AG09319 (cell line): ENCODE data around the gene KIAA1217.

Source experiments
- DNase-seq: peaks from one replicate; pipeline ENCODE4 v3.0.0-alpha.2; 2010; ENCODE audit warnings: low read depth; ENCODE audit errors: extremely low read depth
- TF ChIP-seq, protein P1 (sequence below): IDR thresholded peaks from 2 replicates; pipeline ENCODE4 v1.5.1; 2011; ENCODE audit warnings: low read depth, mild to moderate bottlenecking, inconsistent platforms, low read length, moderate library complexity

Gene KIAA1217

DNA sequence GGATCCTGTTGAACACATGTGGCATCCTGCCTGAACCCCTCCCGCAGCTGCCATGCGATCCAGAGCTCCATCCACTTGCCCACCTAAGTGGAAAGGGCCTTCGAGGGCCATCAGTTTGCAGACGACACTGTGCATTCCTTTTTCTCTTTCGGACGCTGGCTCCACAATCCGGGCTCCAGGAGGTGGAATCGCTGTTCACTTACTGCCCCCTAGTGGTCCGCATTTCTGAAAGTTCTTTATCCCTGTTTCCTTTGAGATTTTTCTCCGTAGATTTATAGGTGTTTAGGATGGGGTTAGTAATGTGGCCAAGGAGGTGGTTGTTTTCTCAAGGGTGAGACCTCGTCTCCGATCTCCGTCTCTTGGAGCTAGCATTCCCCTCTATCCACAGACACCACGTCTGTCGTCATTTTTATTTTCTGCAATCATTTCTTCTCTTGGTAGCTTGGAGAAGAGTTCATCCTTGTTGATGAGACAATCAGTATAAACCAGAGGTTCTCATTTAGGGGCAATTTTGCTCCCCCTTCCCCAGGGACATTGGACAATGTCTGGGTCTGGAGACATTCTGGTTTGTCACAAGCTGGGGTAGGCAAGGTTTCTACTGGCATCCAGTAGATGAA lies 310.2 kb downstream of the KIAA1217 start:
- TF ChIP-seq, protein P1, sequence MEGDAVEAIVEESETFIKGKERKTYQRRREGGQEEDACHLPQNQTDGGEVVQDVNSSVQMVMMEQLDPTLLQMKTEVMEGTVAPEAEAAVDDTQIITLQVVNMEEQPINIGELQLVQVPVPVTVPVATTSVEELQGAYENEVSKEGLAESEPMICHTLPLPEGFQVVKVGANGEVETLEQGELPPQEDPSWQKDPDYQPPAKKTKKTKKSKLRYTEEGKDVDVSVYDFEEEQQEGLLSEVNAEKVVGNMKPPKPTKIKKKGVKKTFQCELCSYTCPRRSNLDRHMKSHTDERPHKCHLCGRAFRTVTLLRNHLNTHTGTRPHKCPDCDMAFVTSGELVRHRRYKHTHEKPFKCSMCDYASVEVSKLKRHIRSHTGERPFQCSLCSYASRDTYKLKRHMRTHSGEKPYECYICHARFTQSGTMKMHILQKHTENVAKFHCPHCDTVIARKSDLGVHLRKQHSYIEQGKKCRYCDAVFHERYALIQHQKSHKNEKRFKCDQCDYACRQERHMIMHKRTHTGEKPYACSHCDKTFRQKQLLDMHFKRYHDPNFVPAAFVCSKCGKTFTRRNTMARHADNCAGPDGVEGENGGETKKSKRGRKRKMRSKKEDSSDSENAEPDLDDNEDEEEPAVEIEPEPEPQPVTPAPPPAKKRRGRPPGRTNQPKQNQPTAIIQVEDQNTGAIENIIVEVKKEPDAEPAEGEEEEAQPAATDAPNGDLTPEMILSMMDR, result peak; percentile 80
- DNase-seq, result peak; percentile 19

DNA sequence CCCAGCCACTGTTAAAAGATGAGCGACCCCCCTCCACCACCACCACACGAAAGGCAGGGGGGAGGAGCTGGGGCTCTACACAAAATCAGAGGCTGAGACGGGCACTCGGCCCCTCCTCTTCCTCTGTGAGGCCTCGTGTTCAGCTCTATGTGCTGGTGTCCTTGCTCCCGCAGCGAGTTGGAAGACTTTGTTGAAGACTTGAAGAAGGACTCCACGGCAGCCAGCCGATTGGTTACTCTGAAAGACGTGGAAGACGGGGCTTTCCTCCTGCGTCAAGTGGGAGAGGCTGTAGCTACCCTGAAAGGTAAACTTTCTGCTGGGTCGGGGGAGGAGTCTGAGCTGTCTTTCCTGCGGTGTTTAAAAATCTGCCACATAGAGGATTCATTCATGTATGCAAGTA lies 311.0 kb downstream of the KIAA1217 start:
- TF ChIP-seq, protein P1, result no peak
- DNase-seq, result no peak

DNA sequence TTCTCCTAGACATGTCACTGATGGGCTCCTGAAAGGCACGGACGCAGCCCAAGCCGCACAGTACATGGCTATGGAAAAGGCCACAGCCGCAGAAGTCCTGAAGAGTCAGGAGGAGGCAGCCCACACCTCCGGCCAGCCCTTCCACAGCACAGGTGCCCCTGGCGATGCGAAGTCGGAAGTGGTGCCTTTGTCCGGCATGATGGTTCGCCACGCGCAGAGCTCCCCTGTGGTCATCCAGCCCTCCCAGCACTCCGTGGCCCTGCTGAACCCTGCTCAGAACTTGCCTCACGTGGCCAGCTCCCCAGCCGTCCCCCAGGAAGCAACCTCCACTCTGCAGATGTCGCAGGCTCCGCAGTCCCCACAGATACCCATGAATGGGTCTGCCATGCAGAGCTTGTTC lies 315.4 kb downstream of the KIAA1217 start:
- no peak for DNase-seq
- TF ChIP-seq, protein P1, result no peak

DNA sequence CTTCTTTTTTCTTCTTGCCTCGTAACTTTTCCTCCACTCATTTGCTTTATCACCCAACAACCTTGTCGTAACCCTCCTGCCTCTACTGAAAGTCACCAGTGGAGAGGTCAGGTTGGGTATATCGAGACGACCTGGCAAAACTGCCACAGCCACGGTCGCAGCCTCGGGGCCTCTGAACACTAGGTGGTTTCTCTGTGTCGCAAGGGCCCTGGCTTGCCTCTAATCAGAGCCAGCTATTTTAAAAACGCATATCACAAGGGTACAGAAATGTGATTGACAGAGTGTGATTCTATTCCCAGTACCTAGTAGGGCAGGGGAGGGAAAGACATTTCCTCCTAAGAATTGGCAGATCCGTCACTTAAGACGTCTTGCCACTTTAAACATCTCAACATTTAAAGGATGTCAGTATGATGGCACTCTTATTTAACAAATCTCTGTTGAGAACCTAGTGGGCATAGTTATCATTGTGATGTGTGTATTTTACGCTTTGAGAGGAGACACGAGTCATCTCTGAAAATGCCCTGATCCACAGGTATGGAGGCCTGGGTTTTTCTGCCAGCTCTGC lies 317.2 kb downstream of the KIAA1217 start:
- TF ChIP-seq, protein P1, result no peak
- DNase-seq, result no peak

DNA sequence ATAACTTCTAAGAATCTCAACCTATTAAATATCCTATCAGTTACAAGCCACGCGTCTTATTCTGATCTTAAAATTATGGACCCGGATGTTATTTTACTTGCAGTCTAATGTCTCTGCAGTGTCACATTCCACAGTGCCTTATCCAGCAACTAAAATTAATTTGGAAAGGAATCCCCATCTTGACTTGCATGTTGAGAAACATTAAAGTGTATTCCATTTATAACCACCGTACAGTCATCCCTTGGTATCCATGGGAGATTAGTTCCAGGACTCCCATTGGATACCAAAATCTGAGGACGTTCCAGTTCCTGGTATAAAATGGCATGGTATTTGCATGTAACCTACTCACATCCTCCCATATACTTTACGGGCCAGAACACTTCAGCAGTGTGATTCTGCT lies 320.0 kb downstream of the KIAA1217 start:
- DNase-seq, result no peak
- TF ChIP-seq, protein P1, result no peak

DNA sequence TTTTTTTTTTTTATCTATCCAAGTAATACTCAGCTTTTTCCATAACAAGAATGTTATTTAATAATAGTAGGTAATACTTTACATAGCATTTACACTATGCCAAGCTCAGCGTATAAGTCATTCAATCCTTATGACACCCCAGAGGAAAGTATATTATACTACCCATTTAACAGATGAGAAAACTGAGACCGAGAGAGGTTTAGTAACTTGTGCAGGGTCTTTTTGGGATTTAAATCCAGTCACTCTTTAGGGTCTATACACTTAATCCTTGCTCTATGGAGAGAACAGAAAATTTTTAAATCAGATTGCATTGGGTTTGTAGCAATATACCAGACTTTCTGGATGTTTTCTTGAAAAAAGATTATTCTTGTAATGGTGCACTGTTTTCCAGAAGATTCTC lies 322.5 kb downstream of the KIAA1217 start:
- no peak for DNase-seq
- TF ChIP-seq, protein P1, result no peak

DNA sequence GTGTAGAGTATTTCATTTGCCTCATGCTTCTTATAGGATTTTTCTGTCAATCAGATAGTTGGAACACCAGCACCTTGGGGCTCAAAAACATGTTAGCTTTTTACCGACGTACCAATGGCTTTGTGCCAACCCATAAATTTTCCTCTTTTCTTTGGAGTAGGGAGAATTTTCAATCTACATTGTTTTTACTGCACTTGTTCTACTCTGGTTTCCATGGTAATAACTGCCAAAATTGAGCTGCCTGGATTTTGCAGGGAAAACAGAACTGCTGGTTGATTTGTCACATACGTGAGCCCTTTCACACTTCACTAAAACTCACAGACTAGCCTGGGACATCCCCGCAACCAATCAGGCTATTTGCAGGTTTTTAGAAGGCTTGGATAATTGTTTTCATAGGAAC lies 325.0 kb downstream of the KIAA1217 start:
- TF ChIP-seq, protein P1, result no peak
- DNase-seq, result no peak
